K562 (cell line): ENCODE data around the gene USP28. TPM values are rescaled to one million over a fixed set of nuclear protein-coding genes. Genes with fewer than 3 reads are reported as not detected.

Source experiments
- AFF1 ChIP-seq, 2 experiments: fragments of 450-650 bp; IDR thresholded peaks; 2 replicates each; pipeline ENCODE4 v1.6.1; 2018; ENCODE audit warnings: mild to moderate bottlenecking in 2 of 2, low read depth in 1 of 2; ENCODE audit not compliant: partially characterized antibody in 2 of 2
- HDAC3 ChIP-seq: fragments of 450-650 bp; IDR thresholded peaks from 2 replicates; pipeline ENCODE4 v1.6.1; 2018; ENCODE audit warnings: borderline replicate concordance, mild to moderate bottlenecking, moderate library complexity; ENCODE audit not compliant: partially characterized antibody
- KDM4B ChIP-seq, 2 experiments: fragments of 450-650 bp in 1 of 2; sonication (generic) in 1 of 2; IDR thresholded peaks; 2 replicates each; pipeline ENCODE4 v1.6.1; 2016 to 2017; ENCODE audit warnings: borderline replicate concordance in 2 of 2, antibody characterized with exemption in 1 of 2, low read depth in 1 of 2, mild to moderate bottlenecking in 1 of 2
- KHSRP ChIP-seq: fragments of 450-650 bp; IDR thresholded peaks from 2 replicates; pipeline ENCODE4 v1.6.1; 2017
- MCM3 ChIP-seq: fragments of 450-650 bp; IDR thresholded peaks from 2 replicates; pipeline ENCODE4 v1.6.1; 2016
- MTA1 ChIP-seq: fragments of 450-650 bp; IDR thresholded peaks from 2 replicates; pipeline ENCODE4 v1.6.1; 2017; ENCODE audit warnings: borderline replicate concordance
- MTF1 ChIP-seq: fragments of 250-450 bp; sonication (Bioruptor Pico); IDR thresholded peaks from 2 replicates; pipeline ENCODE4 v1.9.0; 2021; ENCODE audit warnings: moderate library complexity, mild to moderate bottlenecking, inconsistent platforms, borderline replicate concordance
- PHF20 ChIP-seq: fragments of 450-650 bp; IDR thresholded peaks from 2 replicates; pipeline ENCODE4 v1.6.1; 2018; ENCODE audit not compliant: partially characterized antibody
- PREB ChIP-seq: sonication (generic); formaldehyde crosslinking; IDR thresholded peaks from 2 replicates; pipeline ENCODE4 v1.8.1; 2023; ENCODE audit warnings: mild to moderate bottlenecking, missing genetic modification reagents
- PRMT5 ChIP-seq: sonication (generic); formaldehyde crosslinking; IDR thresholded peaks from 2 replicates; pipeline ENCODE4 v1.5.0; 2020; ENCODE audit warnings: missing genetic modification reagents
- RCOR1 ChIP-seq, 2 experiments: IDR thresholded peaks; 2 replicates each; pipeline ENCODE4 v1.6.1; 2012; ENCODE audit warnings: low read depth in 2 of 2, low read length in 2 of 2, borderline replicate concordance in 1 of 2, improper control_type of control experiment in 1 of 2
- SMAD1 ChIP-seq: fragments of 150-350 bp; IDR thresholded peaks from 2 replicates; pipeline ENCODE4 v1.6.1; 2014; ENCODE audit warnings: low read length, low read depth; ENCODE audit not compliant: partially characterized antibody
- TAF1 ChIP-seq: IDR thresholded peaks from 2 replicates; pipeline ENCODE4 v1.6.1; 2011; ENCODE audit warnings: mild to moderate bottlenecking, low read length, moderate library complexity; ENCODE audit not compliant: insufficient read depth, control insufficient read depth, severe bottlenecking; ENCODE audit errors: extremely low read depth
- TOE1 ChIP-seq, 2 experiments: fragments of 450-650 bp in 1 of 2; sonication (generic) in 1 of 2; formaldehyde crosslinking in 1 of 2; IDR thresholded peaks; 2 replicates each; pipeline versions ENCODE4 v1.7.1 to v1.8.0; 2016 to 2022; ENCODE audit warnings: borderline replicate concordance in 2 of 2, mild to moderate bottlenecking in 2 of 2, antibody characterized with exemption in 1 of 2, inconsistent platforms in 1 of 2, low read depth in 1 of 2, missing genetic modification reagents in 1 of 2, moderate library complexity in 1 of 2
- ZFX ChIP-seq: sonication (generic); formaldehyde crosslinking; IDR thresholded peaks from 2 replicates; pipeline ENCODE4 v1.8.0; 2022; ENCODE audit warnings: mild to moderate bottlenecking, missing genetic modification reagents, moderate library complexity
- ZNF282 ChIP-seq: sonication (generic); formaldehyde crosslinking; IDR thresholded peaks from 2 replicates; pipeline ENCODE4 v1.8.1; 2023; ENCODE audit warnings: missing genetic modification reagents
- ZNF518B ChIP-seq: fragments of 250-450 bp; sonication (Bioruptor Pico); IDR thresholded peaks from 2 replicates; pipeline ENCODE4 v1.5.0; 2021; ENCODE audit warnings: mild to moderate bottlenecking, moderate library complexity
- ZNF695 ChIP-seq: fragments of 450-650 bp; formaldehyde crosslinking; IDR thresholded peaks from 2 replicates; pipeline ENCODE4 v1.4.0; 2020; ENCODE audit warnings: mild to moderate bottlenecking, moderate library complexity
- polyA plus RNA-seq, 8 experiments: library from polyadenylated mRNA; depleted of rRNA in 4 of 8; stranded (reverse) in 5 of 8; unstranded in 3 of 8; fragments of >200 nt; fragmentation: Nextera tagmentation in 2 of 8; fragmentation: Illumina TruSeq in 1 of 8; extraction: Ambion mirVana in 2 of 8; extraction: Trizol in 1 of 8; gene quantifications; 2 replicates each; pipeline versions ENCODE4 v1.2.1 to v1.2.3, GENCODE V29; 2011 to 2014; ENCODE audit warnings: inconsistent platforms in 1 of 8, missing spikeins in 1 of 8
- total RNA-seq, 7 experiments: library from RNA; depleted of rRNA in 6 of 7; stranded (reverse); fragments of >200 nt in 6 of 7; fragmentation: Illumina TruSeq in 2 of 7; extraction: Trizol in 2 of 7; gene quantifications; 2 replicates each; pipeline versions ENCODE4 v1.2.1 to v1.2.3, GENCODE V29; 2011 to 2021; ENCODE audit warnings: low replicate concordance in 1 of 7

USP28 gene
- total and polyA plus RNA-seq, 9 of the 15 experiments (the other 6 are each of a cell fraction or from before 2014, with no cell fraction given): 3.7 to 42.7 (median 20.3) TPM

- TF ChIP-seq ZNF282 (CRISPR knock-in tag) (no peak), RCOR1 (IDR thresholded peaks at IDR 0.05; ENCODE audit: borderline replicate concordance in 1 of 2, low read depth in 2 of 2, low read length in 2 of 2) (no peak; a peak in 1 of 4 replicates), HDAC3 (no peak), PRMT5 (CRISPR knock-in tag) (no peak), KHSRP (no peak), MTF1 (no peak), KDM4B (IDR thresholded peaks at IDR 0.05; ENCODE audit: borderline replicate concordance in 2 of 2, low read depth in 1 of 2) (peak in 1 of 2 experiments; percentile 54; a peak in 1 of 4 replicates), PREB (CRISPR knock-in tag) (no peak), PHF20 (peak; percentile 50), ZFX (CRISPR knock-in tag) (peak; percentile 68), TOE1 (IDR thresholded peaks at IDR 0.05; ENCODE audit: borderline replicate concordance) (peak; percentile 99), TOE1 (CRISPR knock-in tag; IDR thresholded peaks at IDR 0.05; ENCODE audit: borderline replicate concordance, low read depth) (no peak), ZNF695 (no peak), MTA1 (no peak), SMAD1 (peak; percentile 77), MCM3 (no peak), ZNF518B (CRISPR knock-in tag) (no peak), TAF1 (peak; percentile 94), AFF1 (IDR thresholded peaks at IDR 0.05; ENCODE audit: low read depth in 1 of 2, partially characterized antibody in 2 of 2) (peak; percentile 76 to 81)
Observed at GRCh38 chr11:113875234-113876073, at the start of gene USP28 (continued).
